Activated CD8-positive, alpha-beta T cell treated with anti-CD3 and anti-CD28 coated beads for 36 hours (primary cell): ENCODE results near the gene ATG2B. TPM values are rescaled to one million over a fixed set of nuclear protein-coding genes. Genes with fewer than 3 reads are reported as not detected.

Source experiments
- ATAC-seq: fragments of 200-7000 bp; cut with Tn5 transposase; one replicate; pipeline ENCODE4 v1.10.0; 2021; ENCODE audit warnings: mild to moderate bottlenecking, moderate library complexity
- CTCF ChIA-PET: fragments of 350-600 bp; sonication (Branson Sonifier 250); formaldehyde crosslinking; loops from one replicate; lab custom pipeline; 2021; ENCODE audit warnings: antibody characterized with exemption; lab: Charles Lee
- POLR2A ChIA-PET: fragments of 350-600 bp; sonication (Branson Sonifier 250); formaldehyde crosslinking; loops from one replicate; lab custom pipeline; 2021; ENCODE audit warnings: antibody characterized with exemption; lab: Charles Lee
- DNase-seq: peaks from one replicate; pipeline ENCODE4 v3.0.0-alpha.2; 2020
- H3K27ac Mint-ChIP-seq: one replicate; pipeline ENCODE4 v1.8.0; 2021; ENCODE audit warnings: mild to moderate bottlenecking, mixed read lengths
- H3K27me3 Mint-ChIP-seq: one replicate; pipeline ENCODE4 v1.8.0; 2021; ENCODE audit warnings: mixed read lengths
- H3K36me3 Mint-ChIP-seq: one replicate; pipeline ENCODE4 v1.8.0; 2021; ENCODE audit warnings: low read depth, mixed read lengths
- H3K4me1 Mint-ChIP-seq: one replicate; pipeline ENCODE4 v1.8.0; 2021; ENCODE audit warnings: low read depth, mixed read lengths
- H3K4me3 Mint-ChIP-seq: one replicate; pipeline ENCODE4 v1.8.0; 2021; ENCODE audit warnings: mild to moderate bottlenecking, moderate library complexity, mixed read lengths
- H3K9me3 Mint-ChIP-seq: one replicate; pipeline ENCODE4 v1.8.0; 2021; ENCODE audit warnings: mixed read lengths
- CTCF ChIP-seq: fragments of 200-600 bp; IDR thresholded peaks from one replicate; pipeline ENCODE4 v1.8.0; 2022; ENCODE audit warnings: antibody characterized with exemption, mild to moderate bottlenecking
- intact Hi-C: fragments of 100-400 bp; cut with micrococcal nuclease; formaldehyde crosslinking; loops from one replicate; pipeline ENCODE4 v1.10.0; 2022
- total RNA-seq, 2 experiments: library from RNA; stranded (reverse); gene quantifications; one replicate each; pipeline ENCODE4 v1.2.3, GENCODE V29; 2021

ATG2B gene
- total RNA-seq, 2 experiments from 2014 or later = 12.9 to 13.3 TPM

- H3K9me3 Mint-ChIP-seq = no peaks in the 10 kb centered on the region
- H3K27ac Mint-ChIP-seq = no peak overlapping the region
- no peaks in the 10 kb centered on the region for H3K36me3 Mint-ChIP-seq
- POLR2A ChIA-PET = no interaction called here
- CTCF ChIA-PET = interaction anchor here (1.2 kb wide), 1 partner anchor 17 kb away, joined by 3 read pairs; no protein-coding TSS in a partner anchor
- peaks cover 1% of the 10 kb centered on the region for H3K27me3 Mint-ChIP-seq
- intact Hi-C loops = no loop called here
- TF ChIP-seq CTCF = no peak
- no peak for ATAC-seq
- H3K4me3 Mint-ChIP-seq = no peak overlapping the region
- no peaks in the 10 kb centered on the region for H3K4me1 Mint-ChIP-seq
- no peak for DNase-seq
These were observed 44.9 kb upstream of the ATG2B start for GRCh38 chr14:96407935-96408570.

DNA sequence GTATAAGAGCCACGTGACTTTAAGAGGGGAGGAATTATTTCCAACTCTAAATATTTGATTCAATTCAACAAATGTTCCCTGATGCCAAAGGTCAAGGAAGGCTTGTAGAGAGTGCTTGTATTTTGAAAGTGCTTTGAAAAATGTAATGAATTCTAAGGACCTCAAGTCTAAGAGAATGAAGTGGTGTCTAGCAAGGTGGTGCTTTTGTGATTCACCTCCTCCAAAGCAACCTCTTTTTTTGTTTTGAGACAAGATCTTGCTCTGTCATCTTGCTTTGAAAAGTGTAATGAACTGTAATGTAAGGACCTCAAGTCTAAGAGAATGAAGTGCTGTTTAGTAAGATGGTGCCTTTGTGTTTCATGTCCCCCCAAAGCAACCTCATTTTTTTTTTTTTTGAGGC is 42.5 kb upstream of the ATG2B start:
- Mint-ChIP-seq H3K27ac (no peak overlapping the region), H3K36me3 (no peaks in the 10 kb centered on the region), H3K27me3 (peaks cover 1% of the 10 kb centered on the region), H3K9me3 (no peaks in the 10 kb centered on the region), H3K4me3 (no peak overlapping the region), H3K4me1 (no peaks in the 10 kb centered on the region)
- intact Hi-C loops = no loop called here
- DNase-seq (no peak), ATAC-seq (no peak)
- POLR2A ChIA-PET = no interaction called here
- no peak for TF ChIP-seq CTCF
- CTCF ChIA-PET = no interaction called here

GRCh38 chr14:96403409-96403808 is 40.3 kb upstream of the ATG2B start:
- ChIA-PET CTCF (no interaction called here), POLR2A (no interaction called here)
- H3K27me3 Mint-ChIP-seq = peaks cover 1% of the 10 kb centered on the region
- intact Hi-C loops = no loop called here
- DNase-seq (no peak), ATAC-seq (no peak)
- no peak for TF ChIP-seq CTCF
- no peaks in the 10 kb centered on the region for H3K4me1 Mint-ChIP-seq
- H3K9me3 Mint-ChIP-seq = no peaks in the 10 kb centered on the region
- no peaks in the 10 kb centered on the region for H3K36me3 Mint-ChIP-seq
- no peak overlapping the region for H3K4me3 Mint-ChIP-seq
- H3K27ac Mint-ChIP-seq = no peak overlapping the region

GRCh38 chr14:96400495-96400894 is 37.4 kb upstream of the ATG2B start:
- no peak for TF ChIP-seq CTCF
- no peak for DNase-seq
- Mint-ChIP-seq H3K36me3 (no peaks in the 10 kb centered on the region), H3K4me1 (no peaks in the 10 kb centered on the region), H3K27ac (no peak overlapping the region), H3K4me3 (no peak overlapping the region), H3K9me3 (no peaks in the 10 kb centered on the region), H3K27me3 (no peaks in the 10 kb centered on the region)
- intact Hi-C loops = no loop called here
- ChIA-PET CTCF (no interaction called here), POLR2A (no interaction called here)
- ATAC-seq = no peak

DNA sequence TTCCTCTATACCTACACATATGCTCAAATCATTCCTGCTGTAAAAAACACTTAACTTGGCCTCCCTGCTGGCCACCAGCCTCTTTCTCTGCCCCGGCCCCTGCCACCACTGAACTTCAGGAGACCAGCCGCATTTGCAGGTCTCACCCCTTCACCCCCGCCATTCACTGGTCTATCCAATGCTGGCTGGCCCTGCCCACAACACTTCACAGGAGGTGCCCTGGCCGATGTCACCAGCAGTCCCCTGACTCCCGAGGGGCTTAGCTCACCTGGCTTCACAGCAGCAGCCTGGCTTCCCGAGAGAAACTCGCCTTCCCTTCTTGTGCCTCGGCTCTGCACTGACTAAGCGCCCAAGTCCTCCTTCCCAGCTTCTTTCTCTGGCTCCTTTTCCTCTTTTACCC is 36.3 kb upstream of the ATG2B start:
- ChIA-PET CTCF (no interaction called here), POLR2A (no interaction called here)
- no peaks in the 10 kb centered on the region for H3K4me1 Mint-ChIP-seq
- no peaks in the 10 kb centered on the region for H3K36me3 Mint-ChIP-seq
- H3K27ac Mint-ChIP-seq = no peak overlapping the region
- H3K9me3 Mint-ChIP-seq = no peaks in the 10 kb centered on the region
- intact Hi-C loops = no loop called here
- ATAC-seq = no peak
- no peak overlapping the region for H3K4me3 Mint-ChIP-seq
- TF ChIP-seq CTCF = no peak
- DNase-seq = no peak
- peaks cover 3% of the 10 kb centered on the region for H3K27me3 Mint-ChIP-seq
